ENCODE data around the gene NLRP4. TPM values are rescaled to one million over a fixed set of nuclear protein-coding genes. Genes with fewer than 3 reads are reported as not detected.

The NLRP4 gene
- total RNA-seq, 1 experiment from 2014 or later: 0.15 TPM

- no peak overlapping the region for H3K27ac ChIP-seq (ENCODE audit: low read depth, low read length, poor library complexity, severe bottlenecking)
- ChIA-PET POLR2A (ENCODE audit: low non-redundant PET) (no interaction called here), CTCF (no interaction called here)
- intact Hi-C loops (cut with micrococcal nuclease; ENCODE audit: unreplicated experiment): no loop called here
- no peak for TF ChIP-seq EZH2 (IDR thresholded peaks at IDR 0.05; ENCODE audit: borderline replicate concordance, low read depth, low read length, poor library complexity, severe bottlenecking)
- no peak for TF ChIP-seq CTCF (conservative IDR thresholded peaks at IDR 0.05; ENCODE audit: low read depth, low read length)
- H3K9me3 ChIP-seq (ENCODE audit: low read depth, low read length, poor library complexity, severe bottlenecking): no peaks in the 10 kb centered on the region
- no peak overlapping the region for H3K4me3 ChIP-seq (ENCODE audit: low read depth, low read length, poor library complexity, severe bottlenecking)
- H3K4me1 ChIP-seq (ENCODE audit: insufficient read depth, low read length, poor library complexity, severe bottlenecking): no peaks in the 10 kb centered on the region
- BruUV-seq (replicated peaks): no TSS peak
- H3K36me3 ChIP-seq (ENCODE audit: insufficient read depth, low read length, poor library complexity, severe bottlenecking): no peaks in the 10 kb centered on the region
- peaks cover 12% of the 10 kb centered on the region for H3K27me3 ChIP-seq (replicated peaks; ENCODE audit: insufficient read depth, low read depth, low read length, poor library complexity)
- DNase-seq (ENCODE audit: low spot score): no peak
Observed at GRCh38 chr19:55870736-55871135, 34.4 kb downstream of the NLRP4 start.

DNA sequence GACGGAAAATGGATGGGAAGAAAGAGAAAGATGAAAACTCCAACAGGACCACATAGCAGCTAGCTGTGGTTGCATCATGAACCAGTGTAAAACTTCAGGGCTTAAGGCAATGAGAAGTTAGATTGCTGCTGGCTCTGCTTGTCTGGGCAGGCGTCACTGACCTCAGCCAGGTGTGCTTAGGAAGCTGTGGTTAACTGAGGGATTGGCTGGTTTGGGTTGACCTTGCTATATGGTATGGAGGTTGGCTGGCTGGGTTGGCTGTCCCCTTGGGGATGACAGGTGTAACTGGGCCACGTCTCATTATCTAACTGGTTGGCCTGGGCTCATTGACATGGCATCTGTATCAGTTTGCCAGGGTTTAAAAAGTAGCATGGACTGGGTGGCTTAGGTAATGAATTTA lies 40.9 kb downstream of the NLRP4 start:
- no TSS peak for BruUV-seq (replicated peaks)
- no peaks in the 10 kb centered on the region for H3K36me3 ChIP-seq (ENCODE audit: insufficient read depth, low read length, poor library complexity, severe bottlenecking)
- peaks cover 19% of the 10 kb centered on the region for H3K27me3 ChIP-seq (replicated peaks; ENCODE audit: insufficient read depth, low read depth, low read length, poor library complexity)
- no peaks in the 10 kb centered on the region for H3K4me1 ChIP-seq (ENCODE audit: insufficient read depth, low read length, poor library complexity, severe bottlenecking)
- DNase-seq (ENCODE audit: low spot score): no peak
- no peaks in the 10 kb centered on the region for H3K9me3 ChIP-seq (ENCODE audit: low read depth, low read length, poor library complexity, severe bottlenecking)
- intact Hi-C loops (cut with micrococcal nuclease; ENCODE audit: unreplicated experiment): no loop called here
- H3K4me3 ChIP-seq (ENCODE audit: low read depth, low read length, poor library complexity, severe bottlenecking): no peak overlapping the region
- ChIA-PET CTCF (interaction anchor here (0.6 kb wide), 1 partner anchor 76 kb away, joined by 6 read pairs; no protein-coding TSS in a partner anchor), POLR2A (ENCODE audit: low non-redundant PET) (no interaction called here)
- TF ChIP-seq CTCF (conservative IDR thresholded peaks at IDR 0.05; ENCODE audit: low read depth, low read length) (no peak), EZH2 (IDR thresholded peaks at IDR 0.05; ENCODE audit: borderline replicate concordance, low read depth, low read length, poor library complexity, severe bottlenecking) (no peak)
- no peak overlapping the region for H3K27ac ChIP-seq (ENCODE audit: low read depth, low read length, poor library complexity, severe bottlenecking)

GRCh38 chr19:55882626-55883025 lies 46.3 kb downstream of the NLRP4 start:
- intact Hi-C loops (cut with micrococcal nuclease; ENCODE audit: unreplicated experiment): no loop called here
- no TSS peak for BruUV-seq (replicated peaks)
- POLR2A ChIA-PET (ENCODE audit: low non-redundant PET): no interaction called here
- Histone ChIP-seq H3K9me3 (ENCODE audit: low read depth, low read length, poor library complexity, severe bottlenecking) (no peaks in the 10 kb centered on the region), H3K36me3 (ENCODE audit: insufficient read depth, low read length, poor library complexity, severe bottlenecking) (no peaks in the 10 kb centered on the region), H3K4me3 (ENCODE audit: low read depth, low read length, poor library complexity, severe bottlenecking) (no peak overlapping the region), H3K4me1 (ENCODE audit: insufficient read depth, low read length, poor library complexity, severe bottlenecking) (no peaks in the 10 kb centered on the region), H3K27me3 (replicated peaks; ENCODE audit: insufficient read depth, low read depth, low read length, poor library complexity) (peaks cover 6% of the 10 kb centered on the region), H3K27ac (ENCODE audit: low read depth, low read length, poor library complexity, severe bottlenecking) (no peak overlapping the region)
- CTCF ChIA-PET: no interaction called here
- no peak for DNase-seq (ENCODE audit: low spot score)
- TF ChIP-seq CTCF (conservative IDR thresholded peaks at IDR 0.05; ENCODE audit: low read depth, low read length): no peak
- no peak for TF ChIP-seq EZH2 (IDR thresholded peaks at IDR 0.05; ENCODE audit: borderline replicate concordance, low read depth, low read length, poor library complexity, severe bottlenecking)
